Hair follicle dermal papilla cell (primary cell): ENCODE results near the gene FAM200B. TPM values are rescaled to one million over a fixed set of nuclear protein-coding genes. Genes with fewer than 3 reads are reported as not detected.

ENCODE experiments used
- total RNA-seq: library from RNA; depleted of rRNA; stranded (reverse); fragments of >200 nt; gene quantifications from 2 replicates; pipeline ENCODE4 v1.2.3, GENCODE V29; 2012

The FAM200B gene
- total RNA-seq = 15.9 and 23.3 TPM in 2 replicates

DNA sequence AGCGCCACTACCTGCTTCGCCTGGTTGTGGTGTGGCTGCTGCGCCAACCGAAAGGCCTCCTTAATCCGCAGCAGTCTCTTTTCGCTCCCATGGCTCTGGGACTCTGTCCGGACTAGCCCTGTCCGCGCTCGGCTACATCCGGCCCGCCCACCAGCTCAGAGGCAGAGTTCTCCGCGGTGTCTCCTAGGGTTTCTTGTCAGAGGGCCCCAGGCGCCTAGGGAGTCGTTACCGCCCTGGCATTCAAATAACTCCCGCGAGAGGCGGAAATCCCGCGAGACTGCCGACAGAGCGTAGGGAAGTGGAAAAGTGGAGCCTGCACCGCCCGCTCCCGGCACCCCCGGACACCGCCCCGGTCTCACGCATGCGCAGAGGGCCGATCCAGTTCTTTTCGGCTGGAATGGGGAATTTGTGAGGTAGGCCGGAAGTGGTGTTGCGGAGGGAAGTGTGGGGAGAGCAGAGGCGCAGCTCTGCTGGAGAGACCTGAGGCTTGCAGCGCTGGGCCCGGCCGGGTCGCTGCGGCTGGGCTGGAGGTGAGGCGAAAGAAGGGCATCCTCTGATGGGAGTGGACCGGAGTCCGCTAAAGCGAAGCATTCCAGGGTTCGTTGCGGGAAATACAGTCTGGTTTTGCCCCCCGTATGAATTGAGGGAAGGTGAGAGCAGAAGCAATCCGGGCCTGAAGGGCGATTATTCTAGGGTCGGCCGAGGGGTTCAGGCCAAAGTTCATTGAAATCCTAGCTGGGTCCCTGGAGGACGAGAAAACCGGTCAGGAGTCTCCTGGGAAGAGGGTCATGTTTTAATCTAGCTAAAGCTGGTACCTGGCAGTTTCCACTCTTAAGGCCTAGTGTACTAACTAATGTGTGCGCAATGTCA, at the start of gene FAM200B:
FAM200B (plus strand) TSS at position 456 of the 870 bp plus-strand sequence. CDS start 5,151 bp downstream, outside the sequence.

DNA sequence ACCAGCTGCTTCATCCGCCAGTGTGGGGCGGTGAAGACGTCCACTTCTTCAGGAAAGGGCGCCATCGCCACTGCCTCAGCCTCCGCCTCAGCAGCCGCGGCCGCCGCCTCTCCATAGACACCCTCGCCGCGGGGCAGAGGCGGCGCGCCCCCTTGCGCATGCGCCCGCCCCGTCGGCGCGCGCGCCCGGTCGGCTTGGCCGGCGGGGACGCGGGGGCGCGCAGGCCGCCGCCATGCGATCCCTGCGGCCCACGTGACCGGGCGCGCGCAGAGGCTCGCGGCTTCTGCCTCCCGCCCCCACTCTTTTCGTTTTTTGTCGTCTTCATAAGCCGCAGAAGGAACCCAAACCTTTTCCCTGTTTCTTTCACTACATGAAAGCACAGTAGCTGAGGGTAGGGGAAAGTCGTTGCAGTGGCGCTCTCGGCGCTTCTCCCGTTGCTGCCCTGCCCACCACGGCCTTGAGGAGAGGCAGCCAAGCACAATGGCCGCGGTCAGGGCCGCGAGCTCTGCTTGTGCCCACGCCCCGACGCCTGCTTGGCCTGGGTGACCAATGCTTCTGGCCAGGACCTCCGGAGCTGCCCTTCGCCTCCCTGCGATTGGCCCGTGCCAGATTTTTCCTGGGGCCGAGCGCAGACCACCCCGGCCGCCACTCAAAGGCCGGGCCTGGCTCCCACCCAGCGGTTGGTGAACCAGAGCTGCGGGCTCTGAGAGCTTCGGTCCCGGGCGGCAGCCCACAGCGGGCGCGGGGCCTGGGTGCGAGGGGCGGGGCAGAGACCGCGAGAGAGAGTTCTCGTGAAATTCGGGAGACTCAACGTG, 26.2 kb upstream of the FAM200B start, which contains the start of gene FBXL5:
FBXL5 (minus strand) TSS at position 135 of the 815 bp plus-strand sequence; CDS start at position 65, 70 bp downstream.

DNA sequence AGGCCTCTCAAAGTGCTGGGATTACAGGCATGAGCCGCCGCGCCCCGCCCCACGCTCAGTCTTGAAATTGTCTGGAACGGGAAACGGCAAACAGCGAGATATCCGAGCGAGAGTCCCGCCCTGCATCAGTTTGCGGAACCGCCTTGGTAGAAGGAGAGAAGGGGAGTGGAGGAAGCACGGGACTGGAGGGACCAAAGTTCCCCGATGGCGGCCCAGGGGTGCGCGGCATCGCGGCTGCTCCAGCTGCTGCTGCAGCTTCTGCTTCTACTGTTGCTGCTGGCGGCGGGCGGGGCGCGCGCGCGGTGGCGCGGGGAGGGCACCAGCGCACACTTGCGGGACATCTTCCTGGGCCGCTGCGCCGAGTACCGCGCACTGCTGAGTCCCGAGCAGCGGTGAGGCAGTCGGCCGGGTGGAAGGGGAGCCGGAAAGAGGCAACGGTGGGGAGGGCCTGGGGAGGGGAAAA, 21.3 kb downstream of the FAM200B start, which contains the start of gene BST1:
BST1 (plus strand) TSS at position 125 of the 463 bp plus-strand sequence; CDS start at position 205, 80 bp downstream.

Other genes starting within 250 kb of the FAM200B start
- 16.2 and 17.4 TPM in 2 replicates for gene CC2D2A, start 211.9 kb upstream of the FAM200B start, total RNA-seq
- gene FBXL5, start 26.5 kb upstream of the FAM200B start, total RNA-seq = 112 and 121 TPM in 2 replicates
- 10.2 and 11.8 TPM in 2 replicates for gene BST1, start 21.2 kb downstream of the FAM200B start, total RNA-seq
- not detected in 2 replicates for gene CD38, start 96.5 kb downstream of the FAM200B start, total RNA-seq